K562 (cell line): ENCODE data around the gene SCN7A. TPM values are rescaled to one million over a fixed set of nuclear protein-coding genes. Genes with fewer than 3 reads are reported as not detected.

Experiments
- ARID3A ChIP-seq: IDR thresholded peaks from 2 replicates; pipeline ENCODE4 v1.6.1; 2012; ENCODE audit warnings: low read depth, low read length, improper control_type of control experiment, borderline replicate concordance
- ATF7 ChIP-seq: fragments of 450-650 bp; IDR thresholded peaks from 2 replicates; pipeline ENCODE4 v1.7.1; 2014; ENCODE audit warnings: mild to moderate bottlenecking, moderate library complexity
- BRD4 ChIP-seq: fragments of 200-600 bp; sonication (generic); IDR thresholded peaks from 2 replicates; pipeline ENCODE4 v1.6.1; 2017; ENCODE audit warnings: inconsistent platforms
- C11orf30 ChIP-seq: fragments of 450-650 bp; IDR thresholded peaks from 2 replicates; pipeline ENCODE4 v1.6.1; 2016; ENCODE audit warnings: low read depth, mild to moderate bottlenecking
- CEBPG ChIP-seq, 3 experiments: fragments of 200-800 bp in 1 of 3; sonication (Bioruptor generic) in 1 of 3; sonication (generic) in 1 of 3; formaldehyde crosslinking in 1 of 3; IDR thresholded peaks in 2 of 3; conservative IDR thresholded peaks in 1 of 3; 2 replicates each; pipeline versions ENCODE4 v1.6.1 to v1.8.0; 2016 to 2022; ENCODE audit warnings: missing compliant biosample characterization in 2 of 3, missing genetic modification characterization in 2 of 3, mild to moderate bottlenecking in 1 of 3, missing genetic modification reagents in 1 of 3
- ELF2 ChIP-seq: fragments of 250-450 bp; sonication (Bioruptor Pico); IDR thresholded peaks from 2 replicates; pipeline ENCODE4 v1.5.0; 2021; ENCODE audit warnings: mild to moderate bottlenecking
- KDM1A ChIP-seq, 2 experiments: fragments of 450-650 bp; IDR thresholded peaks; 2 replicates each; pipeline ENCODE4 v1.6.1; 2016; ENCODE audit warnings: mild to moderate bottlenecking in 2 of 2
- MAFF ChIP-seq: IDR thresholded peaks from 2 replicates; pipeline ENCODE4 v1.6.1; 2012; ENCODE audit warnings: low read length, improper control_type of control experiment
- NFE2L1 ChIP-seq: fragments of 450-650 bp; IDR thresholded peaks from 2 replicates; pipeline ENCODE4 v1.6.1; 2016; ENCODE audit warnings: missing genetic modification characterization, low read depth, mild to moderate bottlenecking, missing compliant biosample characterization, moderate library complexity, borderline replicate concordance
- NFIX ChIP-seq: fragments of 250-450 bp; sonication (Bioruptor Pico); IDR thresholded peaks from 2 replicates; pipeline ENCODE4 v1.4.0; 2020; ENCODE audit warnings: low read depth, mild to moderate bottlenecking, moderate library complexity
- NR2C2 ChIP-seq, 2 experiments: fragments of 200-800 bp in 1 of 2; sonication (Bioruptor generic) in 1 of 2; sonication (generic) in 1 of 2; formaldehyde crosslinking in 1 of 2; IDR thresholded peaks; 2 replicates each; pipeline versions ENCODE4 v1.6.1 to v1.8.0; 2016 to 2022; ENCODE audit warnings: mild to moderate bottlenecking in 1 of 2, missing compliant biosample characterization in 1 of 2, missing genetic modification characterization in 1 of 2, missing genetic modification reagents in 1 of 2
- RBFOX2 ChIP-seq: fragments of 200-400 bp; formaldehyde crosslinking; IDR thresholded peaks from 2 replicates; pipeline ENCODE4 v1.6.1; 2017; ENCODE audit warnings: low read depth, mild to moderate bottlenecking, low read length, moderate library complexity
- SMAD4 ChIP-seq: fragments of 250-450 bp; sonication (Bioruptor Pico); conservative IDR thresholded peaks from 2 replicates; pipeline ENCODE4 v1.8.0; 2021; ENCODE audit warnings: inconsistent platforms, mild to moderate bottlenecking, moderate library complexity
- SMARCA4 ChIP-seq: fragments of 450-650 bp; IDR thresholded peaks from 2 replicates; pipeline ENCODE4 v1.6.1; 2016
- SMARCC2 ChIP-seq: fragments of 450-650 bp; IDR thresholded peaks from 2 replicates; pipeline ENCODE4 v1.6.1; 2017; ENCODE audit warnings: antibody characterized with exemption, moderate library complexity, mild to moderate bottlenecking, low read depth
- SMARCE1 ChIP-seq: fragments of 450-650 bp; IDR thresholded peaks from 2 replicates; pipeline ENCODE4 v1.7.1; 2016; ENCODE audit warnings: mild to moderate bottlenecking
- TAF9B ChIP-seq: fragments of 450-650 bp; IDR thresholded peaks from 2 replicates; pipeline ENCODE4 v1.6.1; 2018; ENCODE audit warnings: mild to moderate bottlenecking; ENCODE audit not compliant: partially characterized antibody
- TBP ChIP-seq: optimal IDR thresholded peaks from 2 replicates; pipeline ENCODE3; 2011; ENCODE audit warnings: low read depth, low read length, improper control_type of control experiment
- ZNF174 ChIP-seq: fragments of 250-450 bp; sonication (Bioruptor Pico); IDR thresholded peaks from 2 replicates; pipeline ENCODE4 v1.4.0; 2020; ENCODE audit warnings: mild to moderate bottlenecking
- ZNF239 ChIP-seq: fragments of 250-450 bp; sonication (Bioruptor Pico); IDR thresholded peaks from 2 replicates; pipeline ENCODE4 v1.4.0; 2020; ENCODE audit warnings: mild to moderate bottlenecking
- polyA plus RNA-seq, 8 experiments: library from polyadenylated mRNA; depleted of rRNA in 4 of 8; stranded (reverse) in 5 of 8; unstranded in 3 of 8; fragments of >200 nt; fragmentation: Nextera tagmentation in 2 of 8; fragmentation: Illumina TruSeq in 1 of 8; extraction: Ambion mirVana in 2 of 8; extraction: Trizol in 1 of 8; gene quantifications; 2 replicates each; pipeline versions ENCODE4 v1.2.1 to v1.2.3, GENCODE V29; 2011 to 2014; ENCODE audit warnings: inconsistent platforms in 1 of 8, missing spikeins in 1 of 8
- total RNA-seq, 7 experiments: library from RNA; depleted of rRNA in 6 of 7; stranded (reverse); fragments of >200 nt in 6 of 7; fragmentation: Illumina TruSeq in 2 of 7; extraction: Trizol in 2 of 7; gene quantifications; 2 replicates each; pipeline versions ENCODE4 v1.2.1 to v1.2.3, GENCODE V29; 2011 to 2021; ENCODE audit warnings: low replicate concordance in 1 of 7
- TF ChIP-seq, protein P1 (sequence below): fragments of 450-650 bp; formaldehyde crosslinking; conservative IDR thresholded peaks from 2 replicates; pipeline ENCODE4 v1.4.0; 2022; ENCODE audit warnings: mild to moderate bottlenecking, missing genetic modification characterization
- TF ChIP-seq, protein P2 (sequence below): IDR thresholded peaks from 2 replicates; pipeline ENCODE4 v1.6.1; 2016; ENCODE audit warnings: missing genetic modification characterization, missing compliant biosample characterization

Gene SCN7A
- total and polyA plus RNA-seq, 9 of the 15 experiments (the other 6 are each of a cell fraction or from before 2014, with no cell fraction given) = under 0.01 to 0.05 (median 0.03) TPM; not detected in 3

DNA sequence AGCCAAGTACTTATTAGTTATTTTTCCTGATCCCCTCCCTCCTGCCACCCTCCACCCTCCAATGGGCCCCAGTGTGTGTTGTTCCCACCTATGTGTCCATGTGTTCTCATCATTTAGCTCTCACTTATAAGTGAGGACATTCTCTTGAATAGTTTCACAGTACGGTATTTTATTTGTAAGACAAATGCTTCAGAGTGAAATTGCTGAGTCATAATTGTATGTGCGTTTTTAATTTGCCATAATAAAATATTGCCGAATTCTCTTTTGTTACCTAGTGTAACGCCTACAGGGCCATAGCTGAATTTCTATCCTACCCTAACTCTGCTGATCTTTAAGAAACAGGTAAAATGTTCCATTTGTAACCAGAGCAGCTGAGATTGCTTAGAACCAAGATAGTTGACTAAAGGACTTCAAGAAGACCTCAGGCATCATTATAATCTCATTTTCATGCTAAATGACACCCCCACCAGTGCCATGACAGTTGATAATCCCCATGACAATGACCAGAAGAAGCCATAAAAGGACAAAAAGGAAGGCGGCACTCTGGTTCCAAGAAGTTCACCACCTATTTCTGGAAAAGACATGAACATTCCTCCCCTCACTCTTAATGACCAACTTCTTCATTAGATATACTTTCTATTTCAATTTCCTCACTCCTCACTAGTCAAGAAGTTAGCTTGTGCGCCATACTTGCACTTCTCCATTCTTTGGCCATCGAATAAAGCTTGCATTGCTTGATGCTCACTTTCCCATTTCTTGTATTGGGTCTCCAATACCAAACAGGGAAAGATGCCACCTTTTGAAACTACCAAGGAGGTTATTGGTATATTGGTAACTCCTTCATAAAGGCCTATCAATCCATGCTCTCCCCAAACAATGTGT, 136.7 kb downstream of the SCN7A start (continued):
- TF ChIP-seq, protein P1, sequence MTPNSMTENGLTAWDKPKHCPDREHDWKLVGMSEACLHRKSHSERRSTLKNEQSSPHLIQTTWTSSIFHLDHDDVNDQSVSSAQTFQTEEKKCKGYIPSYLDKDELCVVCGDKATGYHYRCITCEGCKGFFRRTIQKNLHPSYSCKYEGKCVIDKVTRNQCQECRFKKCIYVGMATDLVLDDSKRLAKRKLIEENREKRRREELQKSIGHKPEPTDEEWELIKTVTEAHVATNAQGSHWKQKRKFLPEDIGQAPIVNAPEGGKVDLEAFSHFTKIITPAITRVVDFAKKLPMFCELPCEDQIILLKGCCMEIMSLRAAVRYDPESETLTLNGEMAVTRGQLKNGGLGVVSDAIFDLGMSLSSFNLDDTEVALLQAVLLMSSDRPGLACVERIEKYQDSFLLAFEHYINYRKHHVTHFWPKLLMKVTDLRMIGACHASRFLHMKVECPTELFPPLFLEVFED (CRISPR knock-in tag) = 0 out of 2 replicates have a peak, but pooled peaks have one; percentile 16
- TF ChIP-seq MAFF = peak; percentile 95
- no peak; the same call in 1 of the 2 replicates for TF ChIP-seq SMARCA4
- peak; percentile 96 for TF ChIP-seq NFE2L1 (tag)
- peak; percentile 80; the same call in 1 of the 2 replicates for TF ChIP-seq ZNF174 (CRISPR knock-in tag)
- TF ChIP-seq ZNF239 (CRISPR knock-in tag) = peak; percentile 29; the same call in 1 of the 2 replicates
- TF ChIP-seq C11orf30 = peak; percentile 96
- peak; percentile 98 for TF ChIP-seq ARID3A
- peak; percentile 75 for TF ChIP-seq ATF7
- TF ChIP-seq, protein P2, sequence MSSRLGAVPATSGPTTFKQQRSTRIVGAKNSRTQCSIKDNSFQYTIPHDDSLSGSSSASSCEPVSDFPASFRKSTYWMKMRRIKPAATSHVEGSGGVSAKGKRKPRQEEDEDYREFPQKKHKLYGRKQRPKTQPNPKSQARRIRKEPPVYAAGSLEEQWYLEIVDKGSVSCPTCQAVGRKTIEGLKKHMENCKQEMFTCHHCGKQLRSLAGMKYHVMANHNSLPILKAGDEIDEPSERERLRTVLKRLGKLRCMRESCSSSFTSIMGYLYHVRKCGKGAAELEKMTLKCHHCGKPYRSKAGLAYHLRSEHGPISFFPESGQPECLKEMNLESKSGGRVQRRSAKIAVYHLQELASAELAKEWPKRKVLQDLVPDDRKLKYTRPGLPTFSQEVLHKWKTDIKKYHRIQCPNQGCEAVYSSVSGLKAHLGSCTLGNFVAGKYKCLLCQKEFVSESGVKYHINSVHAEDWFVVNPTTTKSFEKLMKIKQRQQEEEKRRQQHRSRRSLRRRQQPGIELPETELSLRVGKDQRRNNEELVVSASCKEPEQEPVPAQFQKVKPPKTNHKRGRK (tag) = no peak
- no peak for TF ChIP-seq NR2C2 (CRISPR knock-in tag; IDR thresholded peaks at IDR 0.05)
- peak; percentile 71 for TF ChIP-seq NR2C2 (tag; IDR thresholded peaks at IDR 0.05)
- peak; percentile 37 for TF ChIP-seq TAF9B
- TF ChIP-seq SMARCC2 = peak; percentile 63; the same call in 1 of the 2 replicates
- TF ChIP-seq SMAD4 = 0 out of 2 replicates have a peak, but pooled peaks have one; percentile 6
- TF ChIP-seq KDM1A (IDR thresholded peaks at IDR 0.05) = peak; percentile 65 to 68; a peak in 3 of 4 replicates
- peak; percentile 55 for TF ChIP-seq ELF2 (CRISPR knock-in tag)
- peak; percentile 52 for TF ChIP-seq RBFOX2
- TF ChIP-seq TBP = no peak
- TF ChIP-seq CEBPG (CRISPR knock-in tag; IDR thresholded peaks at IDR 0.05) = no peak
- TF ChIP-seq CEBPG (tag; conservative IDR thresholded peaks at IDR 0.05 in 1 of 2, IDR thresholded peaks at IDR 0.05 in 1 of 2) = peak in 1 of 2 experiments; percentile 28; a peak in 1 of 4 replicates
- TF ChIP-seq SMARCE1 = peak; percentile 61; the same call in 1 of the 2 replicates
- no peak; the same call in 1 of the 2 replicates for TF ChIP-seq BRD4
- no peak for TF ChIP-seq NFIX (CRISPR knock-in tag)
